ENCODE measurements around the gene SSTR5.
A peak's percentile ranks its signal among the peaks of the same experiment; 100 is the strongest.

SSTR5 gene

DNA sequence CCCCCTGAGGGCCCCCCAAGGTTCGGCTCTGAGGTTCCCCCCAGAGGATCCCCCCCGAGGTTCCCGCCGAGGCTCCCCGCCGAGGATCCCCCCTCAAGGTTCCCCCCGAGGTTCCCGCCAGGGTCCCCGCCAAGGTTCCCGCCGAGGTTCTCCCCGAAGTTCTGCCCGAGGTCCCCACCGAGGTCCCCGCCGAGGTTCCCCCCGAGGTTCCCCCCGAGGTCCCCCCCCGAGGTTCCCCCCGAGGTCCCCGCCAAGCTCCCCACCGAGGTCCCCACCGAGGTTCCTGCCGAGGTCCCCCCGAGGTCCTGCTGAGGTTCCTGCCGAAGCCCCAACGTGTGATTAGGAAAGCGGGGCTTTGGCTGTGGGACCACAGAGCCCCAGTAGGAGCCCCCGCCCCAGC lies 32.2 kb upstream of the SSTR5 start:
- DNase-seq: no peak

DNA sequence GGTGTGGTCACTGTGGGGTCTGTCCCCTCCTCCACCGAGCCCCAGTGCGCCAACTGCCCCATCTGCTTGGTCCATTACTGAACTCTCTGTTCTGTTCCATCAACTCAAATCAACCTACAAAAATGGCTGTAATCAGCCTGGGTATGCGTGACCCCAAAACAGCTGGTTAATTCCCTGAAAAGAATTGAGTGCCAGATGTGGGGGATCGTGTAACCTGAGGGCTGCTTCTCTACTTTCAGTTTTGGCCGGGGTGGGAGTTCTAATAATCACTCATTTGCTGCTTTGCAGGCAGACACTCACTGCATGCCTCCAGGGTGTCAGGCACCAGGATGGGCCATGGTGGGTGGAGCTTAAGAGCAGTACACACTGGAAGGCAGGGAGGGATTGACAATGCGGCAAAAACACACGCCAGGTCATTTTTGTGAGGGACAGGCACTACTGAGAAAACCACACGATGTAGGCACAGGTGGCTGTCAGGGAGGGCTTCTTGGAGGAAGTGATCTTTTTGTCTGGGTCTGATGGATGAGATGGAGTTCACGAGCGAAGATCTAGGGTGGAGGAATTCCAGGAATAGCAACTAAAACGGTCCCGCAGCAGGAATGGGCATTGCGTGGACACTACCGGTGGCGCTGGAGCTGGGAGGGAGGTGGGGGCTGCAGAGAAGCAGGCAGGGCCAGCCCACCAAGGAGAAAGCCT lies 30.4 kb upstream of the SSTR5 start:
- DNase-seq: no peak

DNA sequence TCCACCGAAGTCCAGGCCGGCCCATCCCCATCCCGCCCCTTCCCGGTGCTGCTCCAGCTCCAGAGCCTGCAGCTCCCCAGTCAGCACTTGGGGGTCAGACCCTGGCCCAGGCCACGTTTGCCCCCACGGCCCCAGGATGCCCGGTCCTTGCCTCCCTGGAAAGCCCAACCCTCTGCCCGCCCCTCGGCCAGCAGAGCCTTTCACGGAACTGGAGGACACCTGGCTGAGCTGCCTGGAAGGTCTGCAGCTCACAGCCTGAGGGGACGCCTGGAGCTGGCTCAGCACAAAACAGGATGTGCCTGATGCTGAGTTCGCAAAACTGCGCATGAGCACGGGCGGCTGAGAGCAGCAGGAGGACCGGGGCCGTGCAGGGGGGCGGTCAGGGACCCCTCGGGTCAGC lies 29.7 kb upstream of the SSTR5 start:
- no peak for DNase-seq

DNA sequence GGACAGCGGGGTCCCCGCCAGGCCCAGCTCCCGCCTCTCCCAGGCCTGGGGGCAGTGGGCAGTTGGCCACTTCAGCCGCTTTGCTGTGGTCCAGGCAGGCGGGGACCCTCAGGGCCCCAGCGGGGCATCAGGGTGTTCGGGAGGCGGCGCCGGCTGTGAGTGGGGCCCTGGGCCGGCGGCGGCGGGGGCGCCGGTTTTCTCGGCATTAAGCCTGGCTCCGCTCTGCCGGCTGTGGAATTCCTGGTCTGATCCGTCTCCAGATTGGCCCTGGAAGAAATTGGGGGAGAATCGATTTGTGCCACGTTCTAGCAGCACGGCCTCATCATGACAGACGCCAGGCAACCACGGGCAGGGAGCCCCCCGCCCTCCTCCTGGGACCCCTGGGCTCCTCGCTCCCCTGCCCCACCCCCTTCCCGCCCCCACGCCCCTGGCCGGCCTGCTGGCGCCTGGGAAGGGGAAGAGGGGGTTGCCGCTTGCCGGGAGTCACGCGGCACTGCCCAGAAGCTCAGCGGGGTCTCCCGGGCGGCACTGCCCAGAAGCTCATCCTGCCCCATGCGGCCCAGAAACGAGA lies 28.6 kb upstream of the SSTR5 start:
- DNase-seq: no peak

DNA sequence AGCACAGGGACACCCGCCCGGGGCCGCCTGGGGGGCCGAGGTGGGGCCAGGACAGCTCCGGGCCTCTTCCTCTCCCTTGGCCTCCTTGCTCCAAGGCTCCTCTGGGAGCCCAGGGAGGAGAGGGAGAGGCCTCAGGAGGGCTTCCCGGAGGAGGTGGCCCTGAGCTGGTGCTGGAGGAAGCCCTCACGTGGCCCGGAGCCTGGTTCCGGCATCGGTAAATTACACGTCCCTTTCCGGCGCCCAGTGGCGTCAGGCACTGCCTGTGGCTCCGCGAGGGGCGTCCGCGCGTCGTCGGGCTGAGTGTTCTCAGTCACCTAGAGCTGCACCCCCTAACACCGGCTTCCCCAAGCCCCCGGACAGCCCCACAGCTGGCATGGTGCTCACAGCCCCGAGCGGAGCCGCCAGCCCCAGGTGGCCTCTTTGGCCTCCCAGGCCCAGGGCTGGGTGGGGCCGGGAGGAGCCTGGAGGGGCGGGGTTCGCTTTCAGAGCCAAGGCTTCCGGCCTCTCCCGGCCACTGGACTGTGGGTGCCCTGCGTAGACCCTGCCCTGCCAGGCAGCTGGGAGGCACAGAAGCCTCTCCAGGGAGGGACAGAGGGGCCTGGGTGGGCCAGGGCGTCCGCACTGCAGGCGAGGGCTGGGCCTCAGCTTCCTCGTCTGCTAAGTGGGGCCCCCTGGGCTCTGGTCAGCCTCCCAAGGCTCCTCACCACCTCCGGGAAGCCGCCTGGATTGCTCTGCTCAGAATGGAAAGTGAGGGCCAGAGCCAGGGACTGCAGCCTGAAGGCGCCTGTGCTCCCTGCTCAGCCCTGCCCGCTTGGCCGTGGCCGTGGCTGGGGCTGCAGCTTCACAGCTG lies 27.9 kb upstream of the SSTR5 start:
- no peak for DNase-seq

DNA sequence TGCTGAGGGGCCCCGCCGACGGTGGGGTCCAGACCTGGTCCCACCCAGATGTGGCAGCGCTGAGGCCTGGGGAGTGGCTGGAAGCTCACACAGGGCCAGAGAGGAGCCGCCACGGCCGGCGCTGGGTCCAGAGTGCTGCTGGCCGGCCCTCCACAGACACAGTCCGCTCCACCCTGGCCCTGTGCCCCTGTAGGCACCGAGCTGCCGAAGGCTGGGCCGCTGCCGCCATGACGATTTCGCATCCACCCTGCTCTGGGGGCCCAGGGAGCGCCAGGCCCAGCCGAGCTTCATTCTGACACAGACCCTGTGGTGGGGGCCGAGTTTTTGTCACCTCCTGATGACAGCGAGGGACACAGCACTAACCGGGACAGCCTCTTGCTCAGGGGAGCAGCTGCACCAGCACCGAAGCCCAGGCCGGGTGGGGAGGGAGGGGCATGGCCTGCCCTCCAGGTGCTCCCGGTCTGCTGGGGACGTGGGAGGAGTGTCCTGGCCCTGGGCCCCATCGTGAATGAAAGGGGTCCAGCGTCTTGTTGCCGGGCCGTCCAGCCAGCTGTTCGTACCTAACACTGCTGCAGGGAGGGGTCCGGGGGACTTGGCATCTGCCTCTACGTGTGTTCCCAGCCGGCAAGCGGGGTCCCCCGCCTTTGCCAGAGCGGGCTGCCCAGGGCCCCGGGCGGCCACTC lies 27.1 kb upstream of the SSTR5 start:
- DNase-seq: no peak

DNA sequence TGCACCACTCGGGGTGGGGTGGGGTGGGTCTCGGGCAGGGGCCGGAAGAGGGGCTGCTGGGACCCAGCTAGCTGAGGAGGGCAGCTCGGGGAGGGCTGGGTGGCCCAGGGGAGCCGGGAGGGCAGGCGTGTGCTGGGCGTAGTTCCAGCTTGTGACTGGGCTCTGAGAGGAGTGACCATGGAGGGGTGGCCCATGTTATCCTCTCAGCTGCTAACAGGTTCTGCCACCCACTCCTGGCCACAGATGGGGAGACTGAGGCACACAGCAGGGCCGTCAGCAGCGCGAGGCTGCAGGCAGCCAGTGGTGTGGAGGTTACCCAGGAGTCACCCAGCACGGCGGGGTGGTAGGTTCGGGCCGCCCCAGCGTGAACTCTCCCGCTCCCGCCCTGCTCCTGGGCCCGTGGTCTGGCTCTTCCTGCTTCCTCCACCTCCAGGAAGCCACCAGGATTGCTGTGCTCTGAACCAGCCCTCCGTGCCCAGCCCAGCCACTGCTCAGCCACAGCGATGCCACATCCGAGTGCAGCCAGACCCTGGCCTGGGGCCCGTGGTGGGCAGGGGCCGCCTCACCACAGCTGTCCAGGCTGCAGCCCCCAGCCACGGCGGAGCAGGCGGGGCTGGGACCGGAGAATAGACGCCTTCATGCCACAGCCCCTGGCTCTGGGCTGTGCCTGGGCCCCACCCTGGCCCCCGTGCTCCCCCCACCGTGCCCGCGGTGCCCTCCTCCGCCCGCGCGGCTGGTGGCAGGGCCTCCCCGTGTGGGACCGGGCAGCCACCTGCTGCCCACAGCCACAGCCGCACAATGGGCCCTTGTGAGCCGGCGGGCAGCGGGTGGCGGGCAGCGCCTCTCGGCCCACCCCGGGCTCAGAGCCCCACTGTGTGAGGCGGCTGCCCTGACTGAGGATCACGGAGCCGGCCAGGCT lies 26.3 kb upstream of the SSTR5 start:
- no peak for DNase-seq

DNA sequence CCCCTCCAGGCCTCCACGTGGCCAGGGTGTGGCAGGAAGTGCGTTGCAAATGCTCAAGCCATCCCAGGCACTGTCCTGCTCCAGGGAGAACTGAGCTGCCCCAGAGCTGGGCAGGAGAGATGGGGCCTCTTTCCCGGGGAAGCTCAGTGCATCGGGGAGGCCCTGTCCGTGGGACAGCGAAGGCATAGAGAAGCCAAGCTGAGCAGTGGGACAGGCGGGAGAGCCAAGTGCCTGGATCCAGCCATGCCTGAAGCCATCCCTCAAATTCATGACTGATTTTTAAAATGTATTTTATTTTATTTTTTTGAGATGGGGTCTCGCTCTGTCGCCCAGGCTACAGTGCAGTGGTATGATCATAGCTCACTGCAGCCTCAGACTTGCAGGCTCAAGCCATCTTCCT lies 25.4 kb upstream of the SSTR5 start:
- DNase-seq: no peak

DNA sequence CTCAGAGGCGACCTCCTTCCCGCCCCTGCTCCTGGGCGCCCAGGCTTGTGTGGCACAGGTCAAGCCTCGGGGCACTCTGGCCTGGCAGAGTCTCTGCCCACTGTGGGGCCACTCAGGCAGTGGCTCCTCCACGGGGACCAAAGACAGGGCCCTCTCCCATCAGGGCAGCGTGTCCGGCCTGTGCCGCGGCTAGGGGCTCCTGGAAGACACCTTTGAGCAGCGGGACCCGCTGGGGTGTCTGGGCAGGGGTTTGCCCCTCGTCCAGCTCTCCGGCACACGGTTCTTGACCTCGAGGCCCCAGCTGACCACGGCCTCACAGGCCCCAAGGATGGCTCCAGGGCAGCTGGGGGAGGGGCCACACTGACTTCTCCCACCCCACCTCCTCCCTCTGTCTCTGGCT lies 24.7 kb upstream of the SSTR5 start:
- no peak for DNase-seq

DNA sequence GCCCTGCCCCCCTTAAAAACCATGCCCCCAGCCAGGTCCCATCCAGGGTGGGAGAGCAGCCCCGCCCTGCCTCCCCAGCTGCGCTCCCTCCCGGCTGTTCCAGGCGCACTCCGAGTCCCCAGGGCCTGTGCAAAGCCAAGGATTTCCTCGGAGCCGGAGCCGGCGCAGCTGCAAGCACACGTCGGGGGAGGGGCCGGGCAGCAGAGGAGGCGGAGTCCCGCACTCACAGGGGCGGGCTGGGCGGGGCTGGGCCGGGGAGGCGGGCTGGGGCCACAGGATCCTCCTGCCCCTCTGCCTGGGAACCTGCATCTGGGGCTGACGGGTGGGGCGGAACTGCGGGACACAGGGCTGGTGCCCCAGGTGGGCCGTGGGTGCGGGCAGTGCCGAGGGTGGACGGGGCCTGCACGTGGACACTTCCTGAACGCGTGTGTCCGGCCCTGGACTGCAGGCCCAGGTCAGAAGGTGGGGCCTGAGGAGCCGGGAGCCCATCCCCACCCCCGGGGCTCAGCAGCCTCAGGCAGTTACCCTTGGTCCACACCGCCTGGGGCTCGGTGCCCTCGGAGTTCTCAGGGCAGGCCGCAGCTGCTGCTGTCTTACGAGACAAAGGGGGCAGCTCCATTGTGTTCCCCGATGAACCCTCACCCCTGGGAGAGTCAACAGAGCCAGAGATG lies 24.0 kb upstream of the SSTR5 start:
- DNase-seq: peak; percentile 19

DNA sequence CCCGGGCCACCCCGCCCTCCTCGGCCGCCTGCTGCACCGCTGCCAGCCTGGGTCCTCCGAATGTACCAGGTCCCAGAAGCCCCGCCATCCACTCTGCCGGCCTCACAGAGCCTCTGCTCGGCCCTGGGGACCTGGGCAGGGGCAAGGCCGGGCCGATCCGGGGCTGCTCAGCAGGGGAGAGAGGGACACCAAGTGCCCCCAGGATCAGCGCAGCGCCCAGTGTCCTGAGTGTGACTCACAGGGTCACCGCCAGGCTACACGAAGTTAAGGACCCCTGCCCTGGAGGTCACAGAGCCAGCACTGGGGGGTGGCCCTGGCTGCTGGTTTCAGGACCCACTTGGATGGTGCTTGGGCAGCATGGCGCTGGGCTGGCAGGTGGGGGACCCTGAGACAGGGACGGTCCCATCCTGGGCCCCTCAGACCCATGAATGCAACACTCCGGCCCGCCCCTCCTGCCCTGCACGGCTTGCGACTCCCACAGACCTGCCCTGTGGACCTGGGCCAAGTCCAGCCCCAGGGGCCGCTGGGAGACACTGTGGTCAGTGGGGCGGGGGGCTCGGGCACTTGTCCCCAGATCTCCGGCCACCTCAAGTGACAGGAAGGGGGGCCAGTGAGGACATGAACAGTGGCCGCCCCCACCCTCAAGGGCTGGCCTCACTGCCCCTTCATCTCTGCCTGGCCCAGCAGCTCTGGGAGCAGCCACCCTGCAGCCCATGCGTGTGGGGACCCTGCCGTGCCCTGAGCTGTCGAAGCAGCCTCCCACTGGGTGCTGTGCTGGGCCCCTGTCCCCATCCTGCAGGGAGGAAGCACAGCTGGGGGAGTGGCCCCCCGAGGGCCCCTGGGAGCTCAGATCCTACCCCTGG lies 23.2 kb upstream of the SSTR5 start:
- no peak for DNase-seq

DNA sequence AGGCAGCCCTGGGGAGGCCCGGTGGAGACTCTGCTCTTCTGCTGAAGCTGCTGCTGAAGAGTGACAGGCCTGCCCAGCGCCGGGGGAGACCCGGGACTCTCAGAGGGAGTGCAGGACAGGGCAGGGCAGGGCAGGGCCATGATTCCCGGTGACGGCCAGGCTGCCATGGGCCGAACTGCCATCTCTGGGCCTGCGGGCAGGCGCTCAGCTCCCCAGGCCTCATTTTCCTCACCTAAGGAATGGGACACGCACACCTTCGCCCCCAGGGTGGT lies 22.6 kb upstream of the SSTR5 start:
- DNase-seq: no peak

DNA sequence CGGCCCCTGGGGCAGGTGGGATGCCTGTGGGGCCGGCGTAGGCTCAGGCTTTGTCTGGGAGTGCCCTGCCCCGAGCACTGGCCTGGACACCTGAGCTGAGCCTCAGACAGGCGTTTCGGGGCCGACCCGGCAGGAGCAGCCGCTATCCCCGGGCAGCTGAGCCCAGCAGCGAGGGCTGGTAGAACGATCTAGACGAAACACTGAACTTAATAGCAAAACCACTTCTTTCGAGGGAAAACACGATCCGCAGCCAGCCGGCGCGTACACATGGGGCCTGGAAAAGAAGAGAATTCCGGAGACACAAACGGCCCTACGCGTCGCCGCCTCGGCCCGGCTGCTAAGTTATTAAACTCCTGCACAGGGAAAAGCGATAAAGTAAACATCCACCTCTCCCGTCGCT lies 22.0 kb upstream of the SSTR5 start:
- DNase-seq: no peak

DNA sequence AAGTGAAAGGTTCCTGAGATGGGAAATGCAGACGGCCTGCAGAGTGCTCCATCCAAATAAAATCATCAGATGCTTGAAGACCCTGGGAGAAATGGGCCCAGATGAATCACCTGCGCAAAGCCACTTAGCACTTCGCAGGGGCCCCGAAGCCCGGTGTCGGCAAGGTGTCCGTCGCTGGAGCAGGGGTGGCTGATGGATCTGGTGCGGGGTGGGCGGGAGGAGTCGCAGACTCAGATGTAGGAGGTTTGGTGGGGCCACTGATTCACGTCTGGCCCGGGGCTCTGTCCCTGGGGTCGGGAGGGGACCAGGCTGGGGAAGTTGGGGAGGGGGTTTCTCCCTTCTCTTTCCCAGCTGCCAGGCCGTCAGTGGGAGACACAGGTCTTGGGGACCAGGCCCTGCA lies 21.6 kb upstream of the SSTR5 start:
- DNase-seq: no peak

DNA sequence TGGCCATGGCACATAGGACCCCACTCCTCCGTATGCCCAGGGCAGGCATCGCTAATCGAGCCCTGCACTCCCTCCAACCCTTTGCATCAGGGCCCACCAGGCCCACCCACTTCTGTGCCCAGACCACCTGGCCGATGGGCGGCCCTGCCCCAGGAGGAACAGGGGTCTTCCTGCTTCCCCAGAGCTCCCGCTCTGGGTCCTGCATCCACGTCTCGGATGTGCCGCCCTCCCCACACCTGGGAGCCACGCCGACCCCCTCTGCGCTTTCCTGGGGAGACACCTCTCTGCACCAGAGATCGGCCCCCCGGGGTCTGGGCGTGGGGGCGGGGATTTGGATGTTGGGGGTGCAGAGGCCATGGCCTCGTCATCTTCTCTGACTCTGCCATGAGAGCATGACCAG lies 21.1 kb upstream of the SSTR5 start:
- no peak for DNase-seq

DNA sequence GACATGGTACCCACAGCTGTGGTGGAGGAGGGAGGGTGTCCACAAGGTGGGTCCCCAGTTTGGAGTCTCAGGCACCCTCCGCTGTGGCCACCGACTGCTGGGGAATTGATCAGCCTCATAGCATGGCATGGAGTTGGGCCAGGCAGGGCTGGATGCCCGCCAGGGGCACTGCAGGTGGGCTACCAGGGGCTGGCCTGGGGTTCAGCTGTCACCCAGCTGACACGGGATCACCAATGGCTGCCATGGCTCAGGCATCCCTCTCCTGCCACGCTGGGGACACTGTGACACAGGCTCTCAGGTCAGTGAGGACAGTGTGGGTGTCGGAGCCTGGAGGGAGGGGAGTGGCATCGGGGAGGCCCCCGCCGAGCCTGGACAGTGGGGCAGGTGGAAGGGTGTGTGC lies 19.8 kb upstream of the SSTR5 start:
- no peak for DNase-seq

DNA sequence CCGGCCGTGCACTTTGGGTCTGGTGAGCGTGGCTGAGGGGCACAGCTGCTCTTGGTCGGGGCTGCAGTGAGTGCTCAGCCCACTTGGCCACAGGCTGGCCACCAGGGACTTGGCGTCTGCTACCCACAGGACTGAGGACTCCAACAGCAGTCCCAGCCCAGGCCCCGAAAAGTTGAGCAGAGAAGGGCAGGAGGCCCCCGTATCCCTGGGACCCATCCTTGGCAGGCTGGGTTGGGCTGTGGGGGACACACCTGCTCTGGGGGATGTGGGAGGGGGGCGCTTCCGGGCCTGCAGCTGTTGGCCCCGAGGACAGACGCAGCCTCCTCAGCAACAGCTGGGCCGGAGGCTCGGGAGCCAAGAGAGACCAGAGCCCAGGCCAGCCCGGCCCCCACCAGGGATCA lies 19.4 kb upstream of the SSTR5 start:
- no peak for DNase-seq

DNA sequence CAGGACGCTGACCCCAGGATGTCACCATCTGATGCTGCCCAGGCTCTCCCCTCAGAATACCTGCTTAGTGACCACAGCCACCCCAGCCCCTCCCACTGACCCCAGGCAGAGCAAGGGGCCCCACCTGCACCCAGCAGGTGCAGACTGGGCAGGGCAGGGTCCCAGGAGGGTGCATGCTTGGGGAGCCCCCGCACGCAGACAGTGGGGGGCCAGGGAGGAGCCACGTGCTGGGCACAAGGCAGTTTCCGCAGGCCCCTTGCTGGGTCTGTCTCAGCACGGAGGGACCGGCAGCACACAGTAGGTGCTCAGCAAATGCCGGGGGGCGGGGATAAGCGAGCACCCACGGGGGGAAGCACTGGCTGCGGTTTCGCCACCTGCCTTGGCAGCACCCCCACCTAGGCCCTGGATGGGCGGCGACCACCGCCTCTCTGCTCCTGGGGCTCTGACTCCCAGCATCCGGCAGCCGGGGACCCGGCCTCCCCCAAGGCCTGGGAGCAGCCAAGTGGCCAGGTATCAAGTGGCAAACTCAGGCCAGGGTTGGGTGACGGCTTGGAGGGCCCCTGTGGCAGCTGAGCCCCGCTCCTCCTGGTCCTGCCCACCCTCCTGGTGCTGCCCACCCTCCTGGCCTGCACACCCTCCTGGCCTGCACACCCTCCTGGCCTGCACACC lies 18.7 kb upstream of the SSTR5 start:
- no peak for DNase-seq

DNA sequence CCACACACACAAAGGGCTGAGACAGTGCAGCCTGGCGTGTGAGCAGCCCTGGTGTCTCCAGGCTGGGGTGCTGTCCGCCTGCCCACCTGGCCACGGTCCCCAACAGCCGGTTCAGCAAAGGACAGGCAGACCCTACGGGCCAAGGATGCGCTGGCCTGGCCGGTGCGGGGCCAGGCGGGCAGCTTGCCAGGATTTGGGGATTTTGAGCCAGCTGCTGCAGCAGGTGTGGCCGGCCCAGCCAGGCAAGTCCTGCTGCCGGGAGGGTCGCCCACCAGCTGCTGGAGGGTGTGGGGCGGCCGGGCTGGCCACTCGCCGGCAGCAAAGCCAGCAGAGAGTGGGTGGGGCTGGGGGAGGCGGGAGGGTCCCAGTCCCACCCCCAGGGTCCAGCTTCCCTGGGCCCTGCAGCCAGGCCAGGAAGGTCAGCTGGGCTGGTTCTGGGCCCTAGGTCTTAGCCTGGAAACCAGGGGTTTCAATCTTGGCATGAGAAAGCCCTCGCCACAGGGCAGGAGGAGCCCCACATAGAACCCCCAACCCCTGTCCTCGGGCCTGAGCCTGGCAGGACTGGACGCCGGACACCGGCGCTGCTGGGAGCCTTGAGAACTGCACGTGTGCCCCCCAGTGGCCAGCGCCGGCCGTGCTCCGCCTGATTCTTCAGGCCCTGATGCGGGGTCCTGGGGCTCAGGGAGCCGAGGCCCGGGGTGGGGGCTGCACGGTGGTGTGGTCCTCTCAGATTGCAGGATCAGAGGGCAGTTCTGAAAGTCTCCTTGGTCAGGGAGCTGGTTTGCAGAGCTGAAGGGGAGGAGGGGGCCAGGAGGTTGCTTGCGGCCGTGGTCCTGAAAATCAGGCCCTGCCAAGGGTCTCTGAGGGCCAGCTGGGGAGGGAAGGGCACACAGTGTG lies 17.6 kb upstream of the SSTR5 start:
- no peak for DNase-seq

DNA sequence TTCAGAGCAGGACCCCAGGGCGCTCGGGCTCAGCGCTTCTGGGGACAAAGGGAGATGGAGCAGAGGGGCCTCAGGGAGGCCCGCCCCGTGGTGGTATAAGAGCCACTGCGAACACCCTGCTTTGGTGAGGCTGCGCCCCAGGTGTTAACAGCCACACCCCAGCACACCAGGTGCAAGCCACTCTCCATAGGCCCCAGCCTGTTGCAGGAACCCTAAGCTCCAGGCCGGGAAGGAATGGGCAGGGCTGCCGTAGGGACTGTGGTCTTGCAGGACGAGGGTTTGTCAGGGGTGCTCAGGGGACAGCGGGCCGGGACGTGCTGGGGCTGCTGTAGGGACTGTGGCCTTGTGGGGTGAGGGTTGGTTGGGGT lies 17.0 kb upstream of the SSTR5 start:
- no peak for DNase-seq
